GM18519 (cell line): ENCODE results near the gene NTRK2.

Experiments
- ATAC-seq: cut with Tn5 transposase; IDR thresholded peaks from one replicate; pipeline ENCODE4 v1.9.1; 2021; ENCODE audit warnings: mild to moderate bottlenecking, moderate library complexity; ENCODE audit not compliant: unreplicated experiment, low FRiP score

The NTRK2 gene

GRCh38 chr9:84843175-84843824 is 173.8 kb downstream of the NTRK2 start:
- ATAC-seq, result no peak

- no peak for ATAC-seq
Observed at GRCh38 chr9:84845956-84846900, 176.7 kb downstream of the NTRK2 start.

GRCh38 chr9:84846906-84847305 is 177.4 kb downstream of the NTRK2 start:
- no peak for ATAC-seq

GRCh38 chr9:84849049-84849448 is 179.5 kb downstream of the NTRK2 start:
- ATAC-seq, result no peak

- no peak for ATAC-seq
Observed at GRCh38 chr9:84850830-84851392, 181.4 kb downstream of the NTRK2 start.

GRCh38 chr9:84851935-84852585 is 182.5 kb downstream of the NTRK2 start:
- ATAC-seq, result no peak

GRCh38 chr9:84852617-84853301 is 183.2 kb downstream of the NTRK2 start:
- ATAC-seq, result no peak

- ATAC-seq, result no peak
Observed at GRCh38 chr9:84856181-84856632, 186.7 kb downstream of the NTRK2 start.

GRCh38 chr9:84857211-84857610 is 187.7 kb downstream of the NTRK2 start:
- no peak for ATAC-seq

- no peak for ATAC-seq
Observed at GRCh38 chr9:84858364-84858763, 188.8 kb downstream of the NTRK2 start.

- ATAC-seq, result no peak
Observed at GRCh38 chr9:84860249-84861115, 191.0 kb downstream of the NTRK2 start.

GRCh38 chr9:84861455-84861854 is 191.9 kb downstream of the NTRK2 start:
- ATAC-seq, result no peak

- no peak for ATAC-seq
Observed at GRCh38 chr9:84862308-84862707, 192.8 kb downstream of the NTRK2 start.

- no peak for ATAC-seq
Observed at GRCh38 chr9:84862810-84863287, 193.3 kb downstream of the NTRK2 start.

- ATAC-seq, result no peak
Observed at GRCh38 chr9:84863372-84863771, 193.8 kb downstream of the NTRK2 start.

GRCh38 chr9:84866396-84867175 is 197.1 kb downstream of the NTRK2 start:
- no peak for ATAC-seq

- no peak for ATAC-seq
Observed at GRCh38 chr9:84867186-84867585, 197.7 kb downstream of the NTRK2 start.

GRCh38 chr9:84869091-84869490 is 199.6 kb downstream of the NTRK2 start:
- ATAC-seq, result no peak
